Psoas muscle (tissue), 8 donors: ENCODE measurements around the gene SPAG7. TPM values are rescaled to one million over a fixed set of nuclear protein-coding genes. Genes with fewer than 3 reads are reported as not detected.
"Not testable (repeated sequence)": the region's sequence is repeated elsewhere in the genome, so short reads cannot be mapped to it uniquely, and the experiment has no call there.

ENCODE experiments used
- ATAC-seq, 4 donors: fragments of 200-7000 bp; cut with Tn5 transposase; one replicate each; pipeline ENCODE4 v1.9.1; 2020; ENCODE audit warnings: moderate library complexity in 3 of 4, mild to moderate bottlenecking in 2 of 4
- DNase-seq, 2 donors: peaks; one replicate each; pipeline ENCODE4 v3.0.0-alpha.2; 2020
- H3K27ac ChIP-seq: fragments of 200-600 bp; one replicate; pipeline ENCODE4 v1.8.0; 2022
- H3K27me3 ChIP-seq, 3 donors: fragments of 200-600 bp in 1 of 3; one replicate each; pipeline versions ENCODE4 v1.6.1 to v1.8.0; 2013 to 2022; ENCODE audit warnings: low read length in 2 of 3, mild to moderate bottlenecking in 2 of 3, moderate library complexity in 1 of 3; ENCODE audit not compliant: insufficient read depth in 3 of 3
- H3K36me3 ChIP-seq, 2 donors: fragments of 200-600 bp in 1 of 2; one replicate each; pipeline versions ENCODE4 v1.6.1 to v1.8.0; 2013 to 2022; ENCODE audit warnings: low read depth in 1 of 2, mild to moderate bottlenecking in 1 of 2, moderate library complexity in 1 of 2; ENCODE audit not compliant: insufficient read depth in 1 of 2
- H3K4me1 ChIP-seq: fragments of 200-600 bp; one replicate; pipeline ENCODE4 v1.8.0; 2022
- H3K4me3 ChIP-seq: fragments of 200-600 bp; one replicate; pipeline ENCODE4 v1.8.0; 2022; ENCODE audit warnings: mild to moderate bottlenecking
- H3K9me3 ChIP-seq: fragments of 200-600 bp; one replicate; pipeline ENCODE4 v1.8.0; 2022
- CTCF ChIP-seq: fragments of 200-600 bp; IDR thresholded peaks from one replicate; pipeline ENCODE4 v1.8.0; 2022; ENCODE audit warnings: antibody characterized with exemption
- WGBS, 3 donors: extraction: QIAGEN DNeasy Blood & Tissue Kit; methylation state at CpG; one replicate each; pipeline versions ENCODE4 v1.1.6 to v1.1.7; 2013; 5-methylcytosine and 5-hydroxymethylcytosine counted together
- intact Hi-C, 2 donors: fragments of 100-400 bp; cut with DNase I; formaldehyde crosslinking; loops; one replicate each; pipeline versions ENCODE4 v1.11.0 to v1.14.2; 2022
- polyA plus RNA-seq, 3 donors: library from polyadenylated mRNA; stranded (reverse); fragments of 200-250 nt; gene quantifications; one replicate each; pipeline ENCODE4 v1.2.3, GENCODE V29; 2013
- total RNA-seq, 4 donors: library from RNA; stranded (reverse); fragmentation: NEBNext Ultra II Directional in 2 of 4; extraction: Animal tissue kit (Norgen Biotek cat#: 25700) in 2 of 4; gene quantifications; one replicate each; pipeline versions ENCODE4 v1.2.1 to v1.2.4, GENCODE V29; 2021 to 2023
- donor health status: healthy with polysubstance abuse.
- donor health status: DM: no; HTN: no; CAD: no; lungs with moderate emphysema.
- donor health status: Bipolar disorder and iron deficiency.
- donor health status: healthy.
- donor health status: DM: yes; HTN: yes; CAD: no.
- donor health status: DM: no; HTN: no; CAD: no.
- donor health status: DM: no; HTN: no; CAD: no.
- donor health status: DM: yes; HTN: yes; CAD: no.

Gene SPAG7
- total and polyA plus RNA-seq, 7 donors = 79.2 to 179 (median 117) TPM

DNA sequence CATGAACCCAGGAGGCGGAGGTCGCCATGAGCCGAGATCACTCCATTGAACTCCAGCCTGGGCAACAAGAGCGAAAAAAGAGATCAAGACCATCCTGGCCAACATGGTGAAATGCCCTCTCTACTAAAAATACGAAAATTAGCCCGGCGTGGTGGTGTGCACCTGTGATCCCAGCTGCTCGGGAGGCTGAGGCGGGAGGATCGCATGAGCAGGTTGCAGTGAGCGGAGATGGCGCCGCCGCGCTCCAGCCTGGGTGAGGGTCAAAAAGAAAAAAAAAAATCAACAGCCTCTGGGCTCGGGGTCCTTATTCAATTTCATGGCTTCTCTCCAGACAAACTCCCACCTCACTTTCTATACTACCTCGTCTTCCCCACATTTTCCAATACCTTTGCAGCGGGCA, 38.7 kb downstream of the SPAG7 start:
- Histone ChIP-seq H3K4me3 (no peak overlapping the region), H3K4me1 (no peaks in the 10 kb centered on the region), H3K9me3 (no peaks in the 10 kb centered on the region), H3K27ac (no peak overlapping the region), H3K36me3 (peaks cover 0 to 19% of the 10 kb centered on the region in 2 donors), H3K27me3 (no peaks in the 10 kb centered on the region)
- no peak for DNase-seq
- 94 to 98% (median 96%) methylated on average over 18 of the region's 18 CpGs for WGBS, 3 donors
- no peak for ATAC-seq
- intact Hi-C loops = no loop called here
- TF ChIP-seq CTCF = no peak

DNA sequence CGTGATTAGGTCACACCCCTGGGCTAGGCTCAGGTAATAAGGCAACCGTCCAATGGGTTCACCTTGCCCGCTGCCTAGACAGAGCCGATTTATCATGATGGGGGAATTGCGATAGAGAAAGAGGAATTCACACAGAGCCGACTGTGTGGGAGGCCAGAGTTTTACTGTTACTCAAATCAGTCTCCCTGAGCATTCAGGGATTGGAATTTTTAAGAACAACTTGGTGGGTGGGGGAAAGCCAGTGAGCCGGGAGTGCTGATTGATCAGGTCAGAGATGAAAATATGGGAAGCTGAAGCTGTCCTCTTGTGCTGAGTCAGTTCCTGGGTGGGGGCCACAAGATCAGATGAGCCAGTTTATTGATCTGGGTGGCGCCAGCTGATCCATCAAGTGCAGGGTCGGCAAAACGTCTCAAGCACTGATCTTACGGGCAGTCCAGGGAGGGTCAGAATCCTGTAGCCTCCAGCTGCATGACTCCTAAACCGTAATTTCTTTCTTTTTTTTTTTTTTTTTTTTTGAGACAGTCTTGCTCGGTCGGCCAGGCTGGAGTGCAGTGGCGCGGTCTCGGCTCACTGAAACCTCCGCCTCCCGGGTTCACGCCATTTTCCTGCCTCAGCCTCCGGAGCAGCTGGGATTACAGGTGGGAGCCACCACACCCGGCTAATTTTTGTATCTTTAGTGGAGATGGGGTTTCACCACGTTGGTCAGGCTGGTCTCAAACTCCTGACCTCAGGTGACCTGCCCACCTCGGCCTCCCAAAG, 40.9 kb downstream of the SPAG7 start:
- ATAC-seq, H3K9me3 ChIP-seq, intact Hi-C loops, DNase-seq, H3K27me3 ChIP-seq, H3K27ac ChIP-seq, H3K4me1 ChIP-seq, H3K4me3 ChIP-seq: not testable (repeated sequence)
- 82 to 86% (median 85%) methylated on average over 23 to 24 of the region's 24 CpGs for WGBS, 3 donors
- H3K36me3 ChIP-seq = peaks cover 0 to 19% of the 10 kb centered on the region in 2 donors

GRCh38 chr17:4921320-4921719, 46.3 kb downstream of the SPAG7 start:
- 89 to 92% (median 91%) methylated on average over 4 of the region's 4 CpGs for WGBS, 3 donors
- DNase-seq (no peak), ATAC-seq (no peak)
- intact Hi-C loops = no loop called here
- TF ChIP-seq CTCF = no peak
- H3K27me3 ChIP-seq = no peaks in the 10 kb centered on the region
- no peak overlapping the region for H3K27ac ChIP-seq
- H3K4me1 ChIP-seq = no peaks in the 10 kb centered on the region
- H3K9me3 ChIP-seq = no peaks in the 10 kb centered on the region
- no peaks in the 10 kb centered on the region for H3K36me3 ChIP-seq
- H3K4me3 ChIP-seq = no peak overlapping the region

- DNase-seq = no peak
- no peak overlapping the region for H3K27ac ChIP-seq
- intact Hi-C loops = no loop called here
- ATAC-seq = peak in 1 of 4 donors; percentile 38
- H3K9me3 ChIP-seq = no peaks in the 10 kb centered on the region
- WGBS, 3 donors = 81 to 84% (median 83%) methylated on average over 10 of the region's 10 CpGs
- no peaks in the 10 kb centered on the region for H3K4me1 ChIP-seq
- H3K27me3 ChIP-seq = no peaks in the 10 kb centered on the region
- no peak overlapping the region for H3K4me3 ChIP-seq
- no peaks in the 10 kb centered on the region for H3K36me3 ChIP-seq
- TF ChIP-seq CTCF = no peak
Observed at GRCh38 chr17:4920351-4921048, 47.1 kb downstream of the SPAG7 start.

GRCh38 chr17:4919511-4920047, 48.0 kb downstream of the SPAG7 start:
- intact Hi-C loops = no loop called here
- H3K27ac ChIP-seq = no peak overlapping the region
- TF ChIP-seq CTCF = no peak
- no peak for DNase-seq
- no peak overlapping the region for H3K4me3 ChIP-seq
- no peaks in the 10 kb centered on the region for H3K36me3 ChIP-seq
- no peak for ATAC-seq
- no peaks in the 10 kb centered on the region for H3K27me3 ChIP-seq
- H3K9me3 ChIP-seq = no peaks in the 10 kb centered on the region
- WGBS, 3 donors = 64 to 67% (median 65%) methylated on average over 8 of the region's 8 CpGs
- no peaks in the 10 kb centered on the region for H3K4me1 ChIP-seq

GRCh38 chr17:4914551-4914950, 53.1 kb downstream of the SPAG7 start:
- intact Hi-C loops, H3K4me3 ChIP-seq, H3K27ac ChIP-seq, H3K27me3 ChIP-seq, H3K4me1 ChIP-seq, ATAC-seq, DNase-seq, H3K9me3 ChIP-seq, H3K36me3 ChIP-seq: not testable (repeated sequence)
- WGBS, 3 donors = 87 to 97% (median 94%) methylated on average over 4 of the region's 4 CpGs
